DND-41 (cell line): ENCODE measurements around the gene MZT2A.
"Not testable (repeated sequence)": the region's sequence is repeated elsewhere in the genome, so short reads cannot be mapped to it uniquely, and the experiment has no call there.

Source experiments
- ATAC-seq: fragments of 200-7000 bp; cut with Tn5 transposase; 3 replicates; pipeline ENCODE4 v1.9.1; 2021; ENCODE audit warnings: low read depth; ENCODE audit not compliant: insufficient read depth
- DNase-seq: peaks from one replicate; pipeline ENCODE4 v3.0.0-alpha.2; 2020
- H2AFZ ChIP-seq: 2 replicates; pipeline ENCODE4 v1.6.0; 2012; ENCODE audit warnings: low read depth, low read length
- H3K27ac ChIP-seq: 2 replicates; pipeline ENCODE4 v1.5.1; 2012; ENCODE audit warnings: low read length, inconsistent platforms
- H3K27me3 ChIP-seq: fragments of 200-600 bp; sonication (generic); 2 replicates; pipeline ENCODE4 v1.6.0; 2012; ENCODE audit warnings: low read length, mild to moderate bottlenecking, inconsistent platforms; ENCODE audit not compliant: insufficient read depth, poor library complexity
- H3K36me3 ChIP-seq: 2 replicates; pipeline ENCODE4 v1.5.1; 2012; ENCODE audit warnings: low read length, inconsistent platforms; ENCODE audit not compliant: insufficient read depth
- H3K4me1 ChIP-seq: 2 replicates; pipeline ENCODE4 v1.5.1; 2012; ENCODE audit warnings: mild to moderate bottlenecking, low read length; ENCODE audit not compliant: insufficient read depth
- H3K4me2 ChIP-seq: 2 replicates; pipeline ENCODE4 v1.6.0; 2012; ENCODE audit warnings: mild to moderate bottlenecking, moderate library complexity, low read length, inconsistent platforms; ENCODE audit not compliant: insufficient read depth
- H3K4me3 ChIP-seq, 2 experiments: fragments of 200-600 bp in 1 of 2; shearing (Covaris generic) in 1 of 2; 2 replicates each; pipeline ENCODE4 v1.5.1; 2012 to 2016; ENCODE audit warnings: inconsistent platforms in 2 of 2, low read length in 2 of 2, mild to moderate bottlenecking in 2 of 2, low read depth in 1 of 2, moderate library complexity in 1 of 2
- H3K79me2 ChIP-seq: 2 replicates; pipeline ENCODE4 v1.6.0; 2012; ENCODE audit warnings: low read length, inconsistent platforms; ENCODE audit not compliant: insufficient read depth
- H3K9ac ChIP-seq: 2 replicates; pipeline ENCODE4 v1.6.0; 2012; ENCODE audit warnings: low read depth, mild to moderate bottlenecking, inconsistent platforms, low read length, moderate library complexity
- H3K9me3 ChIP-seq: 2 replicates; pipeline ENCODE4 v1.5.1; 2012; ENCODE audit warnings: low read length, moderate library complexity, mild to moderate bottlenecking, inconsistent platforms; ENCODE audit not compliant: insufficient read depth, severe bottlenecking
- H4K20me1 ChIP-seq: 2 replicates; pipeline ENCODE4 v1.6.0; 2012; ENCODE audit warnings: low read length; ENCODE audit not compliant: insufficient read depth

Gene MZT2A

DNA sequence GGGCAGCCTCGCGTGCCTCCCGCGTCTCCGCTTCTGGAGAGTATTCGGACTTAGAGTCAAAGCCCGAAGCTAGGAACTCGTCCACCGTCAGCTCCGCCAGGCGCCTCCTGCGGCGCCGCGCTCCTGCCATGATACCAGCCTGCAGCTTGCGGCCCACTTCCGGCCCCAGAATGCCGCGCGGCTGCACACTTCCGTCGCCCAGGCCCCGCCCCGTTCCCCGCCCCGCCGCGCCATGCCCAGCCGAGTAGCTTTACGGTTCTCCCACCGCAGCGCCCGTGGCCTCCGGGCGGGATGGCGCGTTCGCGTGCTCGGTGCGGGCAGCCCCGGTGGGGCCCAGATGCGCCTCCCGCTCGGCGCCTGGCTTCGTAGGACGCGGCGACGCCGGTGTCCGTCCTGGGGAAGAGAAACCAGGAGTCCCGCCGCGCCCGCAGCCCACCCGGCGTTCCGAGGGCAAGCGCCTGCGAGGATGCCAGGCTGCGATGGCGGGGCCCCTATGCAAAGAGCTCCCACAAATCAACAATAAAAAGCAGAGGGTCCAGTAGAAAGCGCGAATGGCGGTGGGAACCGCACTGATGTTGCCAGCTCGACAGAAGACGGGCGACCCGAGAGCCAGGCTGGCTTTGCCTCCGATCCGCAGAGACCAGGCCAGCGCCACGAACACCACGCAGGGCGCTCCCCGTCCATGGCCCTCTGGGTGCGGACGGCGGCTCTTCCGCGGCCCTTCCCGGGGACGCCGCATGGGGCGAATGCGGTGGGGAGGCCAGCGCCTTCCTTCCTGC is 47.3 kb downstream of the MZT2A start:
- not testable (repeated sequence) for H3K4me1 ChIP-seq, H3K4me3 ChIP-seq, H3K9me3 ChIP-seq, H3K27me3 ChIP-seq, H3K79me2 ChIP-seq, H3K4me2 ChIP-seq, H3K27ac ChIP-seq, H3K9ac ChIP-seq, DNase-seq, H2AFZ ChIP-seq, H3K36me3 ChIP-seq, H4K20me1 ChIP-seq, ATAC-seq

DNA sequence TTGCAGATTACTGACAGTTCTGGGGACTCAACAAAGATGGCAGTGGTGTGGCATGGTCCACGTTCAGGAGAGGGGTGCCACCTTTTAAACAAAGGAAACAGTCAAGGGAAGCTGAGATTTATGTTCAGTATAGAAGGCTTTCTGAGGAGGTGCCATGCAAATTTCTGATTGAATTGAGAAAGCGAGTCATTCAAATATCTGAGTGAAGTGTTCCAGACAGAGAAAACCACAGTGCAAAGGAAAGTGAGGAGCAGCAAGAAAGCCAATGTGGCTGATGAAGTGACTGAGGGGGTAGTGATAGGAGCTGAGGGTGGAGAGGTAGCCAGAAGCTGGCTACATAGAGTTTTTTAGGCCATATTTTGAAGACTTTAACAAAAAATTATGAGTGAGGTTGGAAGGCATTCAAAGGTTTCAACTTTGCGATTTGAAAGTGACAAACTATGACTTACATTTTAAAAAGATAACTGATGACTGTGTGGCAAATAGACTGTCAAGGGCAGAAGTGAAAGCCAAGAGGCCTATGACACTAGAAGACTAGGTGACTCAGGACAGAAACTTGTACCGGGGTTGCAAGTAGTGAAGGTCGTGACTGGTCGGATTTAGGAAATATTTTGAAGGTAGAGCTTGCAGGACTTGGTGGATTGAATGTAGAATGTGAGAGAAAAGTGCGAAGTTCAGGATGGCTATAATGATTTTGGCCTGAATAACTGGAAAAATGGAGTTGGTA is 51.3 kb downstream of the MZT2A start:
- not testable (repeated sequence) for H3K4me2 ChIP-seq, H3K4me3 ChIP-seq, ATAC-seq, H3K79me2 ChIP-seq, DNase-seq, H3K9me3 ChIP-seq, H3K4me1 ChIP-seq, H4K20me1 ChIP-seq, H3K9ac ChIP-seq, H3K36me3 ChIP-seq, H2AFZ ChIP-seq, H3K27ac ChIP-seq, H3K27me3 ChIP-seq
